HepG2 (cell line): ENCODE results near the gene DNAJB11. TPM values are rescaled to one million over a fixed set of nuclear protein-coding genes. Genes with fewer than 3 reads are reported as not detected.

Experiments used
- ATAC-seq: fragments of 200-7000 bp; cut with Tn5 transposase; 3 replicates; pipeline ENCODE4 v1.9.1; 2020; ENCODE audit warnings: mild to moderate bottlenecking, moderate library complexity
- BruUV-seq: library from RNA; stranded (reverse); fragments of 400-500 nt; replicated peaks from 2 replicates; lab custom pipeline; 2021; lab: Mats Ljungman, UMichigan
- CTCF ChIA-PET: fragments of 300-600 bp; formaldehyde crosslinking; extraction: SDS; loops from one replicate; lab custom pipeline; 2021; ENCODE audit warnings: low total read pairs, inconsistent platforms, low intra/inter-chr PET ratio; lab: Yijun Ruan, JAX
- POLR2A ChIA-PET: fragments of 350-600 bp; sonication (Branson Sonifier 250); formaldehyde crosslinking; loops from one replicate; lab custom pipeline; 2020; ENCODE audit warnings: antibody characterized with exemption, inconsistent platforms; lab: Yijun Ruan, JAX
- DNase-seq: peaks from one replicate; pipeline ENCODE4 v3.0.0-alpha.2; 2015; ENCODE audit warnings: low spot score
- FAIRE-seq: peaks from 3 replicates; lab custom pipeline; 2011; peaks lifted over from hg19 to GRCh38; lab: Jason Lieb, UNC
- H2AFZ ChIP-seq: one replicate; pipeline ENCODE4 v1.6.1; 2011; ENCODE audit warnings: low read length, inconsistent platforms
- H3K27ac ChIP-seq: fragments of 300-600 bp; 3 replicates; pipeline ENCODE4 v1.8.0; 2011; ENCODE audit warnings: mixed run types, mild to moderate bottlenecking, mixed read lengths, low read length, inconsistent platforms; ENCODE audit not compliant: insufficient read depth; ENCODE audit errors: extremely low read length
- H3K27me3 ChIP-seq, 2 experiments: fragments of 200-600 bp in 1 of 2; 2 replicates in 1 of 2; 3 replicates in 1 of 2; pipeline versions ENCODE4 v1.6.0 to v1.8.0; 2011; ENCODE audit warnings: low read length in 2 of 2, mild to moderate bottlenecking in 2 of 2, moderate library complexity in 2 of 2, inconsistent platforms in 1 of 2; ENCODE audit not compliant: insufficient read depth in 2 of 2, control insufficient read depth in 1 of 2
- H3K36me3 ChIP-seq, 2 experiments: fragments of 200-600 bp in 1 of 2; replicated peaks in 1 of 2; 2 replicates in 1 of 2; 3 replicates in 1 of 2; pipeline versions ENCODE4 v1.5.1 to v1.8.0; 2011; ENCODE audit warnings: low read length in 2 of 2, inconsistent platforms in 1 of 2; ENCODE audit not compliant: insufficient read depth in 2 of 2, control insufficient read depth in 1 of 2
- H3K4me1 ChIP-seq: 2 replicates; pipeline ENCODE4 v1.5.1; 2012; ENCODE audit warnings: low read length, inconsistent platforms; ENCODE audit not compliant: insufficient read depth
- H3K4me2 ChIP-seq: 2 replicates; pipeline ENCODE4 v1.6.0; 2011; ENCODE audit warnings: low read depth, low read length, inconsistent platforms
- H3K4me3 ChIP-seq, 3 experiments: fragments of 200-600 bp in 1 of 3; sonication (generic), shearing (Covaris generic) in 1 of 3; replicated peaks in 1 of 3; 2 replicates each; pipeline ENCODE4 v1.5.1; 2011 to 2016; ENCODE audit warnings: low read length in 3 of 3, inconsistent platforms in 2 of 3, low read depth in 2 of 3, mild to moderate bottlenecking in 2 of 3, control low read depth in 1 of 3, mixed read lengths in 1 of 3; ENCODE audit not compliant: insufficient read depth in 1 of 3
- H3K79me2 ChIP-seq: one replicate; pipeline ENCODE4 v1.6.1; 2011; ENCODE audit warnings: low read length, inconsistent platforms; ENCODE audit not compliant: insufficient read depth
- H3K9ac ChIP-seq: 2 replicates; pipeline ENCODE4 v1.6.0; 2011; ENCODE audit warnings: mild to moderate bottlenecking, low read depth, low read length, inconsistent platforms; ENCODE audit not compliant: insufficient read depth
- H3K9me3 ChIP-seq: 2 replicates; pipeline ENCODE4 v1.5.1; 2012; ENCODE audit warnings: mild to moderate bottlenecking, low read length
- H4K20me1 ChIP-seq: 2 replicates; pipeline ENCODE4 v1.6.0; 2011; ENCODE audit warnings: inconsistent platforms, mild to moderate bottlenecking, low read length, moderate library complexity; ENCODE audit not compliant: insufficient read depth
- ARID4A ChIP-seq: sonication (generic); formaldehyde crosslinking; IDR thresholded peaks from 2 replicates; pipeline ENCODE4 v1.5.0; 2020; ENCODE audit warnings: mild to moderate bottlenecking, missing genetic modification reagents, borderline replicate concordance
- ATF7 ChIP-seq, 2 experiments: fragments of 450-650 bp in 1 of 2; sonication (generic) in 1 of 2; formaldehyde crosslinking in 1 of 2; IDR thresholded peaks; 2 replicates each; pipeline versions ENCODE4 v1.4.0 to v1.6.1; 2016 to 2020; ENCODE audit warnings: antibody characterized with exemption in 1 of 2, mild to moderate bottlenecking in 1 of 2, missing genetic modification reagents in 1 of 2
- REST ChIP-seq, 2 experiments: IDR thresholded peaks; 2 replicates each; pipeline ENCODE4 v1.6.1; 2011 to 2012; ENCODE audit warnings: low read length in 2 of 2, borderline replicate concordance in 1 of 2, low read depth in 1 of 2, mild to moderate bottlenecking in 1 of 2, moderate library complexity in 1 of 2
- SRSF9 ChIP-seq: fragments of 200-400 bp; formaldehyde crosslinking; IDR thresholded peaks from 2 replicates; pipeline ENCODE4 v1.6.1; 2018; ENCODE audit warnings: borderline replicate concordance, mild to moderate bottlenecking, low read depth, low read length; ENCODE audit not compliant: insufficient read depth, poor library complexity, severe bottlenecking
- TBX3 ChIP-seq: fragments of 450-650 bp; IDR thresholded peaks from 2 replicates; pipeline ENCODE4 v1.6.1; 2017; ENCODE audit warnings: antibody characterized with exemption, mild to moderate bottlenecking, inconsistent platforms, borderline replicate concordance
- ZBTB33 ChIP-seq: sonication (generic); formaldehyde crosslinking; IDR thresholded peaks from 2 replicates; pipeline ENCODE4 v1.4.0; 2020; ENCODE audit warnings: missing genetic modification reagents
- ZFP36L2 ChIP-seq: sonication (generic); formaldehyde crosslinking; IDR thresholded peaks from 2 replicates; pipeline ENCODE4 v1.4.0; 2020; ENCODE audit warnings: missing genetic modification reagents
- WGBS: methylation state at CpG from one replicate; pipeline ENCODE4 v1.1.6; 2017; ENCODE audit warnings: low lambda C conversion rate; 5-methylcytosine and 5-hydroxymethylcytosine counted together
- in situ Hi-C: cut with HindIII; loops from 2 replicates; pipeline ENCODE4 v1.10.0; 2017; ENCODE audit warnings: low pct_unique_long_range_greater_than_20kb; ENCODE audit not compliant: extremely low pct_ligation_motif_present
- intact Hi-C: fragments of 100-400 bp; cut with micrococcal nuclease; formaldehyde crosslinking; loops from one replicate; pipeline ENCODE4 v1.10.0; 2022; ENCODE audit not compliant: unreplicated experiment
- polyA plus RNA-seq, 8 experiments: library from polyadenylated mRNA; depleted of rRNA in 3 of 8; stranded (reverse) in 7 of 8; unstranded in 1 of 8; fragments of >200 nt; fragmentation: Illumina TruSeq in 4 of 8; extraction: Trizol in 4 of 8; gene quantifications; 2 replicates each; pipeline versions ENCODE4 v1.2.1 to v1.2.3, GENCODE V29; 2011 to 2016; ENCODE audit warnings: low read depth in 4 of 8, missing spikeins in 1 of 8, mixed read lengths in 1 of 8; ENCODE audit not compliant: insufficient read depth in 1 of 8
- total RNA-seq, 5 experiments: library from RNA; depleted of rRNA; stranded (reverse); fragments of >200 nt; fragmentation: Illumina TruSeq; extraction: Trizol; gene quantifications; 2 replicates each; pipeline ENCODE4 v1.2.3, GENCODE V29; 2016; ENCODE audit warnings: low read depth in 1 of 5

Gene DNAJB11
- total and polyA plus RNA-seq, 2 of the 13 experiments (the other 11 are each of a cell fraction or from before 2014, with no cell fraction given) = 41.0 to 132 TPM

GRCh38 chr3:186596568-186597287, 26.2 kb downstream of the DNAJB11 start:
- H3K36me3 ChIP-seq = no peaks in the 10 kb centered on the region
- no TSS peak for BruUV-seq
- H3K4me1 ChIP-seq = peaks cover 96% of the 10 kb centered on the region
- no peak overlapping the region for H3K4me3 ChIP-seq
- ATAC-seq (no peak), FAIRE-seq (no peak), DNase-seq (no peak)
- no peak overlapping the region for H2AFZ ChIP-seq
- no peak overlapping the region for H3K9ac ChIP-seq
- no peaks in the 10 kb centered on the region for H3K9me3 ChIP-seq
- H4K20me1 ChIP-seq = no peaks in the 10 kb centered on the region
- intact Hi-C loops (no loop called here), in situ Hi-C loops (no loop called here)
- ChIA-PET CTCF (no interaction called here), POLR2A (interaction anchor here (0.7 to 24.0 kb wide), 3 partner anchors 14 to 445 kb away, joined by 3 to 854 read pairs (median 51); partner anchors contain the start of genes AHSG, DNAJB11 and TBCCD1)
- no peaks in the 10 kb centered on the region for H3K27me3 ChIP-seq
- no peak overlapping the region for H3K4me2 ChIP-seq
- WGBS = 91% methylated on average over 17 of the region's 17 CpGs
- no peaks in the 10 kb centered on the region for H3K79me2 ChIP-seq
- H3K27ac ChIP-seq = peak overlapping the region; percentile 24
- TF ChIP-seq SRSF9 (no peak), REST (IDR thresholded peaks at IDR 0.05; ENCODE audit: borderline replicate concordance in 1 of 2, low read depth in 1 of 2, low read length in 2 of 2) (peak in 1 of 2 experiments; percentile 38; a peak in 1 of 4 replicates), ARID4A (CRISPR knock-in tag) (no peak), ZBTB33 (peak; percentile 67), ZFP36L2 (CRISPR knock-in tag) (no peak), ATF7 (IDR thresholded peaks at IDR 0.05) (peak; percentile 69), ATF7 (CRISPR knock-in tag; IDR thresholded peaks at IDR 0.05) (no peak), TBX3 (no peak)
